C4-2B (cell line): ENCODE data around the gene SUSD4.

ENCODE experiments used
- CTCF ChIP-seq: fragments of 450-650 bp; conservative IDR thresholded peaks from 2 replicates; pipeline ENCODE4 v1.5.1; 2017; ENCODE audit warnings: mild to moderate bottlenecking
- ZFX ChIP-seq: fragments of 450-650 bp; IDR thresholded peaks from 2 replicates; pipeline ENCODE4 v1.6.1; 2017

DNA sequence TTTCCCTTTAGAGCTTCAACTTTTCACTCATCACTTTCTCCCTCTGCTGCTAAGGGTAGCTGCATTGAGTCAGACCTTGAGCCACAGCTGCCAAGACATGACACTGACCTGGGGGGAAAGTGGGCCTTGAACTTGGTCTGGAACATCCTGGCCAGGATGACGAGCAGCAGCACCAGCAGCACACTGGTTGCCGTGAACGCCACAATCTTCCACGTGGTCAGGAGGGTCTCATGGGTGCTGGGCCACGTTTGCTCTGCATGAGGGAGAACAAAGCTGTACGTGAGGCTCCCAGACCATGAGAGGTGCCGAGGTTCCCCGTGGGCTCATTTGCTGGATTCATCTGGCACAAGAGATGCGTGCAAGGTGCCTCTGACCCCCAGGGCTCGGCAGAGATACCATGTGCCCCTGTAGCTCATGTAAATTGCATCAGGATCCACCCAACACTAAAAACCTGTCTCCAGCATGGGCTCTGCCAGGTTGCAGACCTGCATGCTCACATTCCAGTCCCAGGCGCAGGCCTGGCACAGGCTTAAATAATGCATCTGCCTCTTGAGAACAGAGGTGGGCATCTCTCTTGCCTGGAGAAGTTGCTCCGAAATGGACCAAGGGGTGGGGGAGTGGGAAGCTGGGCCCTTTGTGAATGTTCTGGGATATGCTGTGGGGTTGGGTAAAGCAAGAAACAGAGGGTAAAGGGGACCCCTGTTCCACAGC, 136.3 kb downstream of the SUSD4 start:
- TF ChIP-seq CTCF (no peak), ZFX (no peak)
